Stomach (tissue), 4 donors: ENCODE measurements around the gene BRSK2.

ENCODE experiments used
- CTCF ChIP-seq, 7 experiments: fragments of 450-650 bp in 4 of 7; fragments of 200-600 bp in 3 of 7; sonication (generic) in 3 of 7; IDR thresholded peaks; one replicate each; pipeline ENCODE4 v1.5.1; 2016 to 2019; ENCODE audit warnings: antibody characterized with exemption in 7 of 7, control low read depth in 2 of 7, mild to moderate bottlenecking in 1 of 7
- EP300 ChIP-seq: sonication (generic); formaldehyde crosslinking; IDR thresholded peaks from one replicate; pipeline ENCODE4 v1.6.1; 2017; ENCODE audit warnings: antibody characterized with exemption
- POLR2A ChIP-seq, 4 donors: fragments of 450-650 bp; IDR thresholded peaks; one replicate each; pipeline ENCODE4 v1.6.1; 2016; ENCODE audit warnings: antibody characterized with exemption in 4 of 4, control low read depth in 2 of 4, mild to moderate bottlenecking in 1 of 4, moderate library complexity in 1 of 4

GRCh38 chr11:1466784-1467183 lies 77.0 kb downstream of the BRSK2 start:
- no peak for TF ChIP-seq CTCF (IDR thresholded peaks at IDR 0.05)
- no peak for TF ChIP-seq POLR2A (IDR thresholded peaks at IDR 0.05)
- no peak for TF ChIP-seq EP300
